Activated T-helper 1 cell treated with Interleukin-2 at 50 U/mL for 16 hours (primary cell): Measurements from ENCODE around the gene GABRG3.
"Not testable (repeated sequence)": the region's sequence is repeated elsewhere in the genome, so short reads cannot be mapped to it uniquely, and the experiment has no call there.

ENCODE experiments used
- DNase-seq: peaks from one replicate; pipeline ENCODE4 v3.0.0-alpha.2; 2020; ENCODE audit warnings: low read depth

The GABRG3 gene

GRCh38 chr15:27182561-27183110, 211.7 kb downstream of the GABRG3 start:
- DNase-seq, result no peak

GRCh38 chr15:27183201-27183600, 212.2 kb downstream of the GABRG3 start:
- no peak for DNase-seq

- DNase-seq, result not testable (repeated sequence)
Measured at GRCh38 chr15:27191515-27191914, 220.5 kb downstream of the GABRG3 start.

GRCh38 chr15:27196691-27197090, 225.7 kb downstream of the GABRG3 start:
- DNase-seq, result no peak

GRCh38 chr15:27201425-27201824, 230.4 kb downstream of the GABRG3 start:
- no peak for DNase-seq

GRCh38 chr15:27210176-27210575, 239.2 kb downstream of the GABRG3 start:
- DNase-seq, result no peak

- no peak for DNase-seq
Measured at GRCh38 chr15:27214032-27214431, 243.1 kb downstream of the GABRG3 start.

- DNase-seq, result no peak
Measured at GRCh38 chr15:27214961-27215360, 244.0 kb downstream of the GABRG3 start.

- DNase-seq, result no peak
Measured at GRCh38 chr15:27218426-27218825, 247.4 kb downstream of the GABRG3 start.

- no peak for DNase-seq
Measured at GRCh38 chr15:27219636-27220035, 248.7 kb downstream of the GABRG3 start.

GRCh38 chr15:27220199-27220598, 249.2 kb downstream of the GABRG3 start:
- no peak for DNase-seq

- DNase-seq, result no peak
Measured at GRCh38 chr15:27222479-27222878, 251.5 kb downstream of the GABRG3 start.

- no peak for DNase-seq
Measured at GRCh38 chr15:27223179-27223578, 252.2 kb downstream of the GABRG3 start.

- no peak for DNase-seq
Measured at GRCh38 chr15:27231811-27232210, 260.8 kb downstream of the GABRG3 start.

- DNase-seq, result no peak
Measured at GRCh38 chr15:27232876-27233275, 261.9 kb downstream of the GABRG3 start.

- no peak for DNase-seq
Measured at GRCh38 chr15:27234593-27234992, 263.6 kb downstream of the GABRG3 start.

GRCh38 chr15:27235161-27235560, 264.2 kb downstream of the GABRG3 start:
- no peak for DNase-seq

- no peak for DNase-seq
Measured at GRCh38 chr15:27235681-27236080, 264.7 kb downstream of the GABRG3 start.

- no peak for DNase-seq
Measured at GRCh38 chr15:27237319-27237939, 266.4 kb downstream of the GABRG3 start.

GRCh38 chr15:27238209-27238608, 267.2 kb downstream of the GABRG3 start:
- DNase-seq, result no peak

GRCh38 chr15:27238707-27239423, 267.9 kb downstream of the GABRG3 start:
- DNase-seq, result no peak

GRCh38 chr15:27241943-27242342, 271.0 kb downstream of the GABRG3 start:
- DNase-seq, result no peak

GRCh38 chr15:27244047-27244446, 273.1 kb downstream of the GABRG3 start:
- no peak for DNase-seq

- no peak for DNase-seq
Measured at GRCh38 chr15:27248251-27248650, 277.3 kb downstream of the GABRG3 start.
